Ascending aorta (tissue), 2 donors: ENCODE data around the gene ZNF441. TPM values are rescaled to one million over a fixed set of nuclear protein-coding genes. Genes with fewer than 3 reads are reported as not detected.

ENCODE experiments used
- DNase-seq, 2 donors: peaks; one replicate each; pipeline ENCODE4 v3.0.0-alpha.2; 2019; ENCODE audit warnings: low spot score in 2 of 2
- H3K27ac ChIP-seq, 2 donors: fragments of 200-600 bp; sonication (generic); one replicate each; pipeline ENCODE4 v1.5.1; 2016 to 2017; ENCODE audit warnings: mild to moderate bottlenecking in 1 of 2
- H3K27me3 ChIP-seq: fragments of 200-600 bp; sonication (generic); one replicate; pipeline ENCODE4 v1.5.1; 2017
- H3K36me3 ChIP-seq, 2 donors: fragments of 200-600 bp; sonication (generic); one replicate each; pipeline ENCODE4 v1.5.1; 2016
- H3K4me1 ChIP-seq, 2 donors: fragments of 200-600 bp; sonication (generic); one replicate each; pipeline ENCODE4 v1.5.1; 2016 to 2017; ENCODE audit warnings: mild to moderate bottlenecking in 1 of 2
- H3K4me3 ChIP-seq, 2 donors: fragments of 200-600 bp; sonication (generic); one replicate each; pipeline ENCODE4 v1.5.1; 2016 to 2017; ENCODE audit warnings: mild to moderate bottlenecking in 1 of 2
- H3K9me3 ChIP-seq, 2 donors: fragments of 200-600 bp; sonication (generic); one replicate each; pipeline ENCODE4 v1.5.1; 2016
- CTCF ChIP-seq, 3 experiments: fragments of 200-600 bp in 2 of 3; fragments of 450-650 bp in 1 of 3; sonication (generic) in 2 of 3; IDR thresholded peaks; one replicate each; pipeline ENCODE4 v1.5.1; 2016 to 2019; ENCODE audit warnings: antibody characterized with exemption in 3 of 3, mild to moderate bottlenecking in 1 of 3, moderate library complexity in 1 of 3
- intact Hi-C: fragments of 100-400 bp; cut with DNase I; formaldehyde crosslinking; loops from one replicate; pipeline ENCODE4 v1.15.1; 2023
- total RNA-seq: library from RNA; depleted of rRNA; stranded (reverse); fragments of >200 nt; gene quantifications from one replicate; pipeline ENCODE4 v1.1.0, GENCODE V29; 2016

Gene ZNF441
- total RNA-seq, 1 donor from 2014 or later, result 0.85 TPM

GRCh38 chr19:11736696-11737095, 30.1 kb upstream of the ZNF441 start:
- Histone ChIP-seq H3K27ac (no peak overlapping the region), H3K27me3 (no peaks in the 10 kb centered on the region), H3K4me3 (no peak overlapping the region), H3K36me3 (no peaks in the 10 kb centered on the region), H3K4me1 (peaks cover 0 to 7% of the 10 kb centered on the region in 2 donors), H3K9me3 (peaks cover 0 to 7% of the 10 kb centered on the region in 2 donors)
- TF ChIP-seq CTCF (IDR thresholded peaks at IDR 0.05), result no peak
- intact Hi-C loops, result no loop called here
- DNase-seq, result peak in 1 of 2 donors; percentile 67

GRCh38 chr19:11737964-11738745, 28.6 kb upstream of the ZNF441 start:
- Histone ChIP-seq H3K36me3 (no peaks in the 10 kb centered on the region), H3K27ac (peak overlapping the region; percentile 71 to 88), H3K4me3 (peak overlapping the region; percentile 63 to 98), H3K27me3 (no peaks in the 10 kb centered on the region), H3K4me1 (peaks cover 0 to 7% of the 10 kb centered on the region in 2 donors), H3K9me3 (no peaks in the 10 kb centered on the region)
- no peak for TF ChIP-seq CTCF (IDR thresholded peaks at IDR 0.05)
- intact Hi-C loops, result loop anchor here (1.0 kb wide), 3 partner anchors 43 to 186 kb away; partner anchors contain the start of gene ZNF439
- DNase-seq, result peak in 1 of 2 donors; percentile 71

- Histone ChIP-seq H3K4me1 (peaks cover 0 to 7% of the 10 kb centered on the region in 2 donors), H3K4me3 (peak within 1 kb of the TSS; percentile 63 to 98), H3K27ac (peak within 1 kb of the TSS; percentile 85 to 88), H3K27me3 (no peaks in the 10 kb centered on the region), H3K9me3 (no peaks in the 10 kb centered on the region), H3K36me3 (no peaks in the 10 kb centered on the region)
- intact Hi-C loops, result loop anchor here (1.0 kb wide), 6 partner anchors 28 to 812 kb away; partner anchors contain the start of genes ZNF439, ZNF440 and ZNF564
- no peak for TF ChIP-seq CTCF (IDR thresholded peaks at IDR 0.05)
- peak; percentile 96 to 100 for DNase-seq
These were observed 27.8 kb upstream of the ZNF441 start, which contains the start of gene ZNF823 for GRCh38 chr19:11738746-11739620. Gene ZNF823 (minus strand): TSS chr19:11738946. CDS start chr19:11738819, 127 bp downstream.

GRCh38 chr19:11745869-11746268, 20.9 kb upstream of the ZNF441 start:
- DNase-seq, result no peak
- H3K27ac ChIP-seq, result no peak overlapping the region
- no peak overlapping the region for H3K4me3 ChIP-seq
- H3K9me3 ChIP-seq, result peaks cover 0 to 18% of the 10 kb centered on the region in 2 donors
- H3K27me3 ChIP-seq, result no peaks in the 10 kb centered on the region
- H3K4me1 ChIP-seq, result no peaks in the 10 kb centered on the region
- no peak for TF ChIP-seq CTCF (IDR thresholded peaks at IDR 0.05)
- no peaks in the 10 kb centered on the region for H3K36me3 ChIP-seq
- intact Hi-C loops, result no loop called here

- intact Hi-C loops, result no loop called here
- Histone ChIP-seq H3K36me3 (no peaks in the 10 kb centered on the region), H3K27ac (no peak overlapping the region), H3K9me3 (peaks cover 0 to 22% of the 10 kb centered on the region in 2 donors), H3K4me3 (no peak overlapping the region), H3K27me3 (no peaks in the 10 kb centered on the region), H3K4me1 (no peaks in the 10 kb centered on the region)
- DNase-seq, result no peak
- TF ChIP-seq CTCF (IDR thresholded peaks at IDR 0.05), result no peak
These were observed 19.5 kb upstream of the ZNF441 start for GRCh38 chr19:11747277-11747676.
